HL-60/S4 treated with retinoic acid at 250 ng/mL for 4 days and 3 days (cell line): Measurements from ENCODE around the gene CHN1.

Experiments used
- in situ Hi-C: fragments of 300-500 bp; cut with MboI; formaldehyde crosslinking; loops from 2 replicates; pipeline ENCODE4 v1.7.0; 2022; ENCODE audit warnings: low sequenced_read_pairs

The CHN1 gene

GRCh38 chr2:174974131-174974530 lies 31.1 kb downstream of the CHN1 start:
- in situ Hi-C loops = no loop called here

DNA sequence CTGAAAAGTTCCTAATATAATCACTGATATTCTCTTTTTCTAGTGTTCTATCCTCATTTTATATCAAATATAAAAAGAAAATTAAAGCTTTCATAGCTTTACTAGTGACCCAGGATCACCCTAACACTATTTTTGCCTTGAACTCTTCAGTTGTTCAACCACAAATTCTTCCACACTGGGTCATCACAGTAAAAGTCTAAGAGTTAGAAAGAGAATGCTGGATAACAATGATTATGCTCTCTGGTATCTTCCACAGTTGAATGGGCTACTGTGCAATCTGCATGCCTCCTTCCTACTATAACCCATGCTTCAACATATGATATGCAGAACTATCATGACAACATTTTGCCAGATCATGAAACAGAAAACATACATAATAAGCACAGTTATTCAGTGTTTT lies 32.3 kb downstream of the CHN1 start:
- in situ Hi-C loops = no loop called here

GRCh38 chr2:174971868-174972781 lies 33.1 kb downstream of the CHN1 start:
- in situ Hi-C loops = no loop called here

- in situ Hi-C loops = no loop called here
Observed at GRCh38 chr2:174970092-174970491, 35.1 kb downstream of the CHN1 start.

DNA sequence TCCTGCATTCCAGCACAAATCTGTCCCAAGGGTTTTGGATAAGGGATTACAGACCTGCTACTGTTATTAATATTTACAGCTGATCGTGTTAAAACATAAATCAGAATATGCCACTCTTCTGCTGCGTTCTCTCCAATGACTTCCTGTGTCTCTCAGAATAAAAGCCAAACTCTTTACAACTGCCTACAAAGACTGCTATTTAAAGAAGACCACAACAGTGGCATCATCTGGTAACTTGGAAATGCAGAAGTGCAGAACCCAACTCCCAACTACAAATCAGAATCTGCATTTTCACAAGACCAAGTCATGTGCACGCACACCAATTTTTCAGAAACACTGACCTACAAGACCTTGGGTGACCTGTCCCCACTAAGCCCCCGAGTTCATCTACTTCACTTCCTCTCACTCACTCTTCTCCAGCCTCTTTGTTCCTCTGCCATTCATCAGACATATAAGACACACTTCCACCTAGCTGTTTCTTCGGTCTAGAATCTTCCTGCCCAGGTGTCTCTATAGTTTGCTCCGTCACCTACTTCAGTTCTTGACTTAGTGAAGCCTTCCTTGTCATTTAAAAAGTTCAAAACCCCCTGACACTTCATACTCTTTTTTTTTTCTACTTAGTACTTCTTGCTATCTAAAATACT lies 36.0 kb downstream of the CHN1 start:
- in situ Hi-C loops = no loop called here

- in situ Hi-C loops = no loop called here
Observed at GRCh38 chr2:174967691-174968260, 37.4 kb downstream of the CHN1 start.

DNA sequence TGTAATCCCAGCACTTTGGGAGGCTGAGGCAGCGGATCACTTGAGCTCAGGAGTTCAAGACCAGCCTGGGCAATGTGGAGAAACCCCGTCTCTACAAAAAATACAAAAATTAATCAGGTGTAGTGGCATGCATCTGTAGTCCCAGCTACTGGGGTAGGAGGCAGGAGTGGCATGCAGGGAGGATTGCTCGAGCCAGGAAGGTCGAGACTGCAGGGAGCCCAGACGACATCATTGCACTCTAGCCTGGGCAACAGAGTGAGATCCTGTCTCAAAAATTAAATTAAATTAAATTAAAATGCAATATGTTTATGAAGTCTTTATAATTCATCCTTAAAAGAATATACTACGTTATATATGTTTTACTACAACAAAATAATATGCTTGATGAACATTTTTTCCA lies 38.1 kb downstream of the CHN1 start:
- in situ Hi-C loops = no loop called here

GRCh38 chr2:174965992-174966744 lies 39.0 kb downstream of the CHN1 start:
- in situ Hi-C loops = no loop called here

DNA sequence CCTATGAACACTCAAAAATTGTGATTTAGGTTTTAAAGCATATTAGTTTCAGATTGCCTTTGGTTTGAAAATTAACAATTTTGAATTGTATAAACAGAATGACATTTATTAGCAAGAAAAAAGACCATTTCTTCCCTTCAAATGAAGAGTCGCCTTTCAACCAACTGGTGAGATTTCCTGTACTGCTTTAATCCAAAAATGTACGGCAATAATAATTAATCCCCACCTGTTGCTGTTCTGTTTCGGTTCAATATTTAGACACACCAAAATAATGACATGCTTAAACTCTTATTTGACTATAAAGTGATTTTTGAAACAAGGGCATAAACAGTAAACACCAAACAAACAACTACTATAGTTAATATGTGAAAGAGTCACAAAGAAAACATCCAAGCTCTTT lies 39.6 kb downstream of the CHN1 start:
- in situ Hi-C loops = no loop called here

- in situ Hi-C loops = no loop called here
Observed at GRCh38 chr2:174964404-174964803, 40.8 kb downstream of the CHN1 start.

GRCh38 chr2:174963437-174964400 lies 41.5 kb downstream of the CHN1 start:
- in situ Hi-C loops = no loop called here

DNA sequence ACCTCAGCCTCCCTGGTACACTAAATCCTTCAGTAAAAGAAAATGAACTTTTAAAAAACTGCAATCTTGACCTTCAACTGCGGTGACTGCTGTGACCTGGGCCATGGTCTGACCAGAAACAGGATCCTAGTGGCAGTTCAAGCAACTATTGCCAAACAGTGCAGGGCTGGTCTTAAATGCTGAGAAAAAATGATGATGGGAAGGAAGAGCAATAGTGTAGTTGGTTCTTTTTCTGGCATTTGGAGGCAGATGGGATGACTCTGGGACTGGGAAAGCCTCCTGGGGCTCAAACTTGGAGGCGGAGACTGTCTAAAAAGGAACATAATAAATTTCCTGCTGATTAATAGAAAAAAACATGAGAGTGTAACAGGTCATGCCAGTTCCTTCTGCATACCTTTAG lies 45.4 kb downstream of the CHN1 start:
- in situ Hi-C loops = no loop called here

DNA sequence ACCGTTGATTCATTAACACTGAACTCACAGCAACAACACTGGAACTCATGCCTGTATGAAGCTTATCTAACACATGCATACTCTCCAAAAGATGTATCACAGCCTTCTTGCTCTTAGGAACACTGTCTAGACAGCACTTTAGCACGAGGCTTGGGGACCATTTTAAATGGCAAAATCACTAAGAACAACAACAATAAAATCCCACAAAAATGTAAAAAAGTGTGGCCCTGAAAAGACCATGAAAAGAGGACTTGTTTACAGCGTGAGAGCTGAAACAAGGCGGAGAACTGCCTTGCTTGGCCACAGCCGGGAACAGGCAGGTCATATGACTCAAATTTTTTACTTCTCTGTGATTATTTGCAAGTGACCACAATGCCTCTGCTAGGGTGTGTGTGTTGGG lies 48.1 kb downstream of the CHN1 start:
- in situ Hi-C loops = no loop called here

DNA sequence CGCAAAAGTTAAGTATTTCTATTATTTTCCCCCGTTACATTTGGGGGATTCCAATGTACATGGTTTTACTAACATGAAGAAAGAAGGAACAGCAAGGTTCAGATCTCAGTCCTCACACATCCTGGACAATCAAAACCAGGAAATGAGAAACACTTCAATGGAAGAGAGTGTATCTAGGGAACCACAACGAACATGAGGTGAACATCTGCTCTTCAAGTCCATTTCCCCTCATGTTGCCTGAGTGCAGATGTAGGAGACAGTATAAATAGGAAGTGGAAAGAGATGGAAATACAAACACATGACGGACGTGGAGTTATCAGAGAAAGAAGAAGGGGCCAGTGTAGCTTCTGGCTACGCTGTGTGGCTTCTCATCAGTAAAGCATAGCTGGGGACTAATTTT lies 52.6 kb downstream of the CHN1 start:
- in situ Hi-C loops = no loop called here

DNA sequence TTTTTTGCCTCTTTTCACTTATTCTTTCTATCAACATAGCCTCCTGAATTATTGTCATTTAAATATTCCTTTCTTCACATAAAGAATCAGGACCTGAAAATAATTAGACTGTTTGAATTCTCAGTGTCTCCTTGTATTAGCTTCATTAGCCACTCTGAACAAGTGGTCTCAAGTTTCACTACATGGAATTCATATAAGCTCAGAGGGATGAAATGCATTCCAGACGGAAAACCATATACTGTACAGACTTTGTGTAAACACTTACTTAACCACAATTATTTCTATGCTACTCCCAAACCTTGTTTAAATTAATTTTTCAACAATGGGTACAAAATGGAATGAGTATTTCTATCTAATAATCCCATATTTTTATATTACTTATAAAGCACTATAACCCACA lies 53.4 kb downstream of the CHN1 start:
- in situ Hi-C loops = no loop called here

GRCh38 chr2:174949988-174950687 lies 55.0 kb downstream of the CHN1 start:
- in situ Hi-C loops = no loop called here

DNA sequence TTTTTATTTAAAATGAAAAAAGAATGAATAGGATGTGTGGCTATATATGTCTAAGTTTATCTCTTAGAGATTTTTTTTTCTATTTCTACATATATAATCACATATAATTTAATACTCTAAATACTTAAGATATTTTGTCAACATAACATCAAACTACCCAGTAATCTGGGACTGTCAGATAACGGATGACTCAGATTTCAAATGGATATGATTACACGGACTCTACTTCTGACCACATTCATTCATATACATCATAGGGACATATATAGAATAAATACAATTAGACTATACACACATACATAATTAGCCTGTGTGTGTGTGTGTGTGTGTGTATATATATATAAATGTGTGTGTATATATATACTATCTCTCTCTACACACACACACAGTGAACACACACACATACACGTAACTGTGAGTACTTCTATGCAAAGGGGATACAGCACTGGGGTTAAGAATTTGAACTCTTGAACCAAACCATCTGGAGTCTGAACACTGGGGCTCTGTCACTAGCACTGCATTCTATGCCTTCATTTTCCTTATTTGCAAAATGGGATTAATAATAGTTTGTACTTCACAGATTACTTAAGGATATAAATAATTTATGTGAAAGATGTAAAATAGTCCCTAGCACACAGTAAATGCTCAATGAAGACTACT lies 59.5 kb downstream of the CHN1 start:
- in situ Hi-C loops = no loop called here

DNA sequence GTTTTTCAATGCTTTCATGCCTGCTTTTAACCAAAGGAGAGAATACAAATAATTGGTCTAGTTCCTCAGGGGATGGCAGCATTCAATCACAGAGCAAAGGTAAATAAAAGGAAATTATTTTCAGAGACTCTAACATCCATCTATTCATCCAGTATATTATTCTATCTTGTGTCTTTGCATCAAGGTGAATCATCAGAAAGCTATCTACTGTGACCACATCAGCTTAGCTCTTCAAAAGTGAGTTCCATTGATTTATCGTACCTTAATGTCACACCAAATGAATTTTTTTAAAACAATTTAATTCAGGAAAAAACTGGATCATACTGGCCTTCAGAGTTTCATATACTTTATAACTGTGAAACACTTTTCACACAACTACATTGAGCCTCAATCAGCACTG lies 66.1 kb downstream of the CHN1 start:
- in situ Hi-C loops = no loop called here

GRCh38 chr2:174931724-174932123 lies 73.5 kb downstream of the CHN1 start:
- in situ Hi-C loops = no loop called here
